ENCODE measurements around the gene DLGAP1.

- TF ChIP-seq GLIS3 (CRISPR knock-in tag; IDR thresholded peaks at IDR 0.05) (no peak), ZFP3 (CRISPR knock-in tag; IDR thresholded peaks at IDR 0.05) (no peak)
These were observed 969.7 kb downstream of the DLGAP1 start for GRCh38 chr18:3485153-3486149.

All from SK-N-SH treated with all-trans-retinoic acid at 6 μM for 48 hours (cell line).